ENCODE data around the gene TUBB.

The TUBB gene

GRCh38 chr6:30719791-30720737 is at the start of gene TUBB:
TSS of gene TUBB (plus strand) at chr6:30720352. CDS start at chr6:30720507, 155 bp downstream.
- DNase-seq: peak; percentile 99

- DNase-seq: no peak
These were observed 49.2 kb upstream of the TUBB start for GRCh38 chr6:30670760-30671527.

GRCh38 chr6:30672445-30673253 is 47.5 kb upstream of the TUBB start, which contains the start of gene DHX16:
TSS of gene DHX16 (minus strand) at chr6:30673006. CDS start at chr6:30672841, 165 bp downstream.
- peak; percentile 99 for DNase-seq

GRCh38 chr6:30676660-30677285 is 43.4 kb upstream of the TUBB start:
- no peak for DNase-seq

GRCh38 chr6:30678964-30679726 is 41.0 kb upstream of the TUBB start:
- DNase-seq: peak; percentile 73

- DNase-seq: no peak
These were observed 40.2 kb upstream of the TUBB start for GRCh38 chr6:30679765-30680535.

- no peak for DNase-seq
These were observed 38.4 kb upstream of the TUBB start for GRCh38 chr6:30681766-30682142.

GRCh38 chr6:30682143-30683117 is 37.7 kb upstream of the TUBB start:
- DNase-seq: peak; percentile 96

- DNase-seq: no peak
These were observed 36.8 kb upstream of the TUBB start for GRCh38 chr6:30683183-30683979.

- DNase-seq: no peak
These were observed 36.2 kb upstream of the TUBB start for GRCh38 chr6:30683980-30684338.

GRCh38 chr6:30684386-30685156 is 35.6 kb upstream of the TUBB start:
- DNase-seq: peak; percentile 58

- DNase-seq: peak; percentile 43
These were observed 34.8 kb upstream of the TUBB start for GRCh38 chr6:30685157-30686008.

- DNase-seq: peak; percentile 75
These were observed 33.9 kb upstream of the TUBB start, which contains the start of gene PPP1R18 for GRCh38 chr6:30686009-30686907. TSS of gene PPP1R18 (minus strand) at chr6:30686645. CDS start at chr6:30686018, 627 bp downstream.

- DNase-seq: peak; percentile 98
These were observed 33.1 kb upstream of the TUBB start for GRCh38 chr6:30686908-30687658.
